ENCODE data around the gene ZNF566. TPM values are rescaled to one million over a fixed set of nuclear protein-coding genes. Genes with fewer than 3 reads are reported as not detected.

Gene ZNF566
- total and polyA plus RNA-seq, 12 donors: 2.6 to 15.0 (median 10.9) TPM

- WGBS, 2 donors: 96 to 99% methylated on average over 3 of the region's 3 CpGs
- Histone ChIP-seq H3K4me1 (no peaks in the 10 kb centered on the region), H3K4me3 (no peak overlapping the region), H3K27ac (no peak overlapping the region), H3K9me3 (peaks cover 0 to 61% (median 0%) of the 10 kb centered on the region in 11 donors), H3K36me3 (peaks cover 0 to 100% (median 79%) of the 10 kb centered on the region in 9 donors), H3K27me3 (no peaks in the 10 kb centered on the region)
- ATAC-seq: no peak
- intact Hi-C loops (cut with DNase I): no loop called here
- TF ChIP-seq CTCF (IDR thresholded peaks at IDR 0.05): no peak
- DNase-seq: no peak
These were observed 84.9 kb downstream of the ZNF566 start for GRCh38 chr19:36404498-36404897.

- no peaks in the 10 kb centered on the region for H3K4me1 ChIP-seq
- ATAC-seq: no peak
- intact Hi-C loops (cut with DNase I): no loop called here
These were observed 87.9 kb downstream of the ZNF566 start for GRCh38 chr19:36401475-36401874.

DNA sequence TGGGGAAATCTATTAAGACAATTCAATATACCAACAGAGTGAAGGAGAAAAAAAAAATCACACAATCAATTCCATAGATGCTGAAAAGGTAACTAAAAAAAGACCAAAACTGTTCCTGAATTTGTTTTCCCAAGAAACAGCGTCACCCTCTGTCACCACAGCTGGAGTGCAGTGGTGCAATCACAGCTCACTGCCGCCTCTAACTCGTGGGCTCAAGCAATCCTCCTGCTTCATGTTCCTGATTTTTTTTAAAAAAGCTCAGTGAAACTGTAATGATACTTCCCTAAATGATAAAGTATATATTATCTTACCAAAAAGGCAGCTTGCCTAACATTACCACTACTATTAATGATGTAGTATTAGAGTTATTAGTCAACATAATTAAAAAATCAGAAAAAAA lies 90.8 kb downstream of the ZNF566 start:
- no peak for ATAC-seq
- no peak for TF ChIP-seq CTCF (IDR thresholded peaks at IDR 0.05)
- DNase-seq: no peak
- Histone ChIP-seq H3K27ac (no peak overlapping the region), H3K4me1 (no peaks in the 10 kb centered on the region), H3K27me3 (no peaks in the 10 kb centered on the region), H3K9me3 (peaks cover 0 to 89% (median 27%) of the 10 kb centered on the region in 11 donors), H3K36me3 (peaks cover 0 to 100% (median 83%) of the 10 kb centered on the region in 9 donors), H3K4me3 (no peak overlapping the region)
- intact Hi-C loops (cut with DNase I): no loop called here
- WGBS, 2 donors: 97 to 98% methylated on average over 3 of the region's 3 CpGs

More at GRCh38 chr19:36401475-36401874, 87.9 kb downstream of the ZNF566 start:
- Histone ChIP-seq H3K27me3 (no peaks in the 10 kb centered on the region), H3K27ac (no peak overlapping the region), H3K9me3 (peaks cover 0 to 68% (median 6%) of the 10 kb centered on the region in 11 donors), H3K36me3 (peaks cover 0 to 100% (median 81%) of the 10 kb centered on the region in 9 donors), H3K4me3 (no peak overlapping the region)
- WGBS, 2 donors: 86 to 89% methylated on average over 7 of the region's 7 CpGs
- DNase-seq: no peak
- no peak for TF ChIP-seq CTCF (IDR thresholded peaks at IDR 0.05)

Other genes starting within 250 kb of the ZNF566 start
- 1 to 10 TPM; 1.0 to 4.0 (median 2.5) TPM for gene ZFP14, start 110.4 kb downstream of the ZNF566 start, total RNA-seq
- gene ZFP14, start 110.4 kb downstream of the ZNF566 start, polyA plus RNA-seq: 1 to 10 TPM in 1 of 2 donors, under 1 TPM in 1; 0.62 to 2.2 TPM
- 1 to 10 TPM; 3.1 to 6.3 (median 4.3) TPM for gene ZFP82, start 70.9 kb downstream of the ZNF566 start, total RNA-seq
- 1 to 10 TPM; 1.9 to 2.5 TPM for gene ZFP82, start 70.9 kb downstream of the ZNF566 start, polyA plus RNA-seq
- 10 to 100 TPM in 2 of 10 donors, 1 to 10 TPM in 8; 7.2 to 12.8 (median 8.7) TPM for gene ZNF260, start 38.7 kb upstream of the ZNF566 start, total RNA-seq
- 1 to 10 TPM; 2.7 to 4.6 TPM for gene ZNF260, start 38.7 kb upstream of the ZNF566 start, polyA plus RNA-seq
- gene ZNF529, start 83.7 kb upstream of the ZNF566 start, total RNA-seq: 10 to 100 TPM; 10.7 to 18.4 (median 15.4) TPM
- gene ZNF529, start 83.7 kb upstream of the ZNF566 start, polyA plus RNA-seq: 10 to 100 TPM in 1 of 2 donors, 1 to 10 TPM in 1; 3.4 to 14.0 TPM
- 10 to 100 TPM; 13.2 to 22.2 (median 17.8) TPM for gene ZNF382, start 115.8 kb upstream of the ZNF566 start, total RNA-seq
- gene ZNF382, start 115.8 kb upstream of the ZNF566 start, polyA plus RNA-seq: 1 to 10 TPM; 2.6 to 5.6 TPM
- 1 to 10 TPM; 4.4 to 8.5 (median 7.0) TPM for gene ZNF461, start 177.3 kb upstream of the ZNF566 start, total RNA-seq
- gene ZNF461, start 177.3 kb upstream of the ZNF566 start, polyA plus RNA-seq: 1 to 10 TPM; 2.3 to 5.3 TPM
- gene ZNF567, start 198.1 kb upstream of the ZNF566 start, total RNA-seq: 1 to 10 TPM; 1.9 to 4.7 (median 3.7) TPM
- gene ZNF567, start 198.1 kb upstream of the ZNF566 start, polyA plus RNA-seq: 1 to 10 TPM; 2.1 to 2.3 TPM